Gastroesophageal sphincter (tissue), 4 donors: ENCODE measurements around the gene TTLL3. TPM values are rescaled to one million over a fixed set of nuclear protein-coding genes. Genes with fewer than 3 reads are reported as not detected.

Source experiments
- ATAC-seq: fragments of 150-250 bp; one replicate; pipeline ENCODE4 v1.9.1; 2016; ENCODE audit warnings: mild to moderate bottlenecking, moderate library complexity
- H3K27ac ChIP-seq, 4 donors: fragments of 200-600 bp; sonication (generic) in 3 of 4; 1 replicate in 3 of 4; 2 replicates in 1 of 4; pipeline ENCODE4 v1.5.1; 2016 to 2019
- H3K27me3 ChIP-seq: fragments of 200-600 bp; sonication (generic); one replicate; pipeline ENCODE4 v1.5.1; 2019
- H3K36me3 ChIP-seq, 2 donors: fragments of 200-600 bp; sonication (generic); one replicate each; pipeline ENCODE4 v1.5.1; 2019; ENCODE audit warnings: control low read depth in 1 of 2
- H3K4me1 ChIP-seq, 3 donors: fragments of 200-600 bp; sonication (generic); 1 replicate in 2 of 3; 2 replicates in 1 of 3; pipeline ENCODE4 v1.5.1; 2016 to 2019; ENCODE audit warnings: control low read depth in 2 of 3
- H3K4me3 ChIP-seq, 2 donors: fragments of 200-600 bp; sonication (generic); one replicate each; pipeline ENCODE4 v1.5.1; 2019; ENCODE audit warnings: mild to moderate bottlenecking in 1 of 2, moderate library complexity in 1 of 2
- H3K9me3 ChIP-seq, 3 donors: fragments of 200-600 bp; sonication (generic); one replicate each; pipeline ENCODE4 v1.5.1; 2017 to 2019; ENCODE audit warnings: control low read depth in 2 of 3
- EP300 ChIP-seq: sonication (generic); formaldehyde crosslinking; IDR thresholded peaks from one replicate; pipeline ENCODE4 v1.6.1; 2017; ENCODE audit warnings: antibody characterized with exemption, mild to moderate bottlenecking
- POLR2A ChIP-seq, 2 donors: fragments of 450-650 bp; IDR thresholded peaks; one replicate each; pipeline ENCODE4 v1.6.1; 2017; ENCODE audit warnings: antibody characterized with exemption in 2 of 2, mild to moderate bottlenecking in 2 of 2, moderate library complexity in 1 of 2
- POLR2AphosphoS5 ChIP-seq: sonication (generic); formaldehyde crosslinking; IDR thresholded peaks from one replicate; pipeline ENCODE4 v1.6.1; 2017; ENCODE audit warnings: antibody characterized with exemption
- WGBS, 2 donors: methylation state at CpG; one replicate each; pipeline ENCODE4 v1.1.5; 2018; ENCODE audit warnings: low coverage in 1 of 2; 5-methylcytosine and 5-hydroxymethylcytosine counted together
- total RNA-seq, 4 donors: library from RNA; depleted of rRNA; stranded (reverse); fragments of >200 nt; gene quantifications; one replicate each; pipeline ENCODE4 v1.1.0, GENCODE V29; 2016
- TF ChIP-seq, protein P1 (sequence below), 4 experiments: fragments of 200-600 bp in 2 of 4; fragments of 450-650 bp in 2 of 4; sonication (generic) in 1 of 4; IDR thresholded peaks; one replicate each; pipeline ENCODE4 v1.5.1; 2017 to 2019; ENCODE audit warnings: antibody characterized with exemption in 4 of 4, mild to moderate bottlenecking in 2 of 4, moderate library complexity in 2 of 4

TTLL3 gene
- total RNA-seq, 4 donors from 2014 or later: 6.2 to 71.3 (median 29.5) TPM

DNA sequence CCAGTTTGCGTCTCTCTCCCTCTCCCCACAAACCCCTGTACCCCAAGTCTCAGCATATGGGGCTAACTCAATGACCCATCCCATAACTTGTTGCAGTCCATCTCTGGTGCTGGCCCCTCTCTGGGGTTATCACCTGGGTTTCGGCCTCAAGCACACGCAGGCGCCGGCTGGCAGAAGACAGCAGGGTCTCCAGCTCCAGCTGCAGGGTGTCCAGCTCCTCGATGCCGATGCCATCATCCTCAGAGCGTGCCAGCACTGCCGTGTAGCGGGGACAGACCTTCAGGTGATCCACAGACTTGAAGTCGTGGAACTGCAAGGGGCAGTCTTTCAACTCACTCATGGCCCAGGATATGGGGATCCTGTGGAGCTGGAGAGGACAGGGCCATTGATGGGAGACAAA is 18.9 kb upstream of the TTLL3 start:
- Histone ChIP-seq H3K27me3 (no peaks in the 10 kb centered on the region), H3K4me1 (peaks cover 0 to 50% (median 18%) of the 10 kb centered on the region in 3 donors), H3K9me3 (no peaks in the 10 kb centered on the region), H3K27ac (peak overlapping the region in 3 of 4 donors; percentile 95 to 98 (median 97)), H3K36me3 (peaks cover 0 to 65% of the 10 kb centered on the region in 2 donors), H3K4me3 (no peak overlapping the region)
- ATAC-seq: no peak
- no peak for TF ChIP-seq POLR2A (IDR thresholded peaks at IDR 0.05)
- no peak for TF ChIP-seq POLR2AphosphoS5
- TF ChIP-seq EP300: no peak
- TF ChIP-seq, protein P1, sequence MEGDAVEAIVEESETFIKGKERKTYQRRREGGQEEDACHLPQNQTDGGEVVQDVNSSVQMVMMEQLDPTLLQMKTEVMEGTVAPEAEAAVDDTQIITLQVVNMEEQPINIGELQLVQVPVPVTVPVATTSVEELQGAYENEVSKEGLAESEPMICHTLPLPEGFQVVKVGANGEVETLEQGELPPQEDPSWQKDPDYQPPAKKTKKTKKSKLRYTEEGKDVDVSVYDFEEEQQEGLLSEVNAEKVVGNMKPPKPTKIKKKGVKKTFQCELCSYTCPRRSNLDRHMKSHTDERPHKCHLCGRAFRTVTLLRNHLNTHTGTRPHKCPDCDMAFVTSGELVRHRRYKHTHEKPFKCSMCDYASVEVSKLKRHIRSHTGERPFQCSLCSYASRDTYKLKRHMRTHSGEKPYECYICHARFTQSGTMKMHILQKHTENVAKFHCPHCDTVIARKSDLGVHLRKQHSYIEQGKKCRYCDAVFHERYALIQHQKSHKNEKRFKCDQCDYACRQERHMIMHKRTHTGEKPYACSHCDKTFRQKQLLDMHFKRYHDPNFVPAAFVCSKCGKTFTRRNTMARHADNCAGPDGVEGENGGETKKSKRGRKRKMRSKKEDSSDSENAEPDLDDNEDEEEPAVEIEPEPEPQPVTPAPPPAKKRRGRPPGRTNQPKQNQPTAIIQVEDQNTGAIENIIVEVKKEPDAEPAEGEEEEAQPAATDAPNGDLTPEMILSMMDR (IDR thresholded peaks at IDR 0.05): no peak
- 67 to 100% methylated on average over 1 of the region's 11 CpGs for WGBS, 2 donors

DNA sequence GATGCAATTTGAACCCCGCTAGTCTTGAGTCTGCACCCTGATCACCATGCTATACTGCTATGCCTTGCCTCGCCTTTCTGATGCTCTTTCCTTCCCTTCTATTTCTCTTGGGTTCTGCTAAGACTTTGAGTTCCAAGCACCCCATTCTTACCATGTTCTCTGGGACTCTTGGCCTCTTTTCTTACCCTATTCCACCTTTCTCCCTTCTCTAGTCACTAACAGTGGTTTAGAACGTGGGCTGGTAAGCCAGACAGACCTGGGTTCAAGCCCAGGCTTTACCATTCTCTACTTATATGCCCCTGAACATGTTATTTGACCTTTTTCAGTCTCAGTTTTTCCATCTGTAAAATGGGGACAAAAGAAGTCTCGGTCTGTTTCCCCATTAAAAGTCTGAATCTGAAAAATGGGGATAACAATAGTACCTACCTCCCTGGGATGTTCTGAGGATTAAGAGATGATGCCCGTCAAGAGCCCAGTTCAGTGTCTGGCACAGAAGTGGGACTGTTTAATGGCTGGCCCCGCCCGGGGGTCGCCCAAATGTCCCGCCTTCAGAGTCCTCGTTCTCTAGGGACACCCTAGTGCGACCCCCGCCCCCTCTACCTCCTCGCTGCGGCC is 18.2 kb upstream of the TTLL3 start:
- no peak for ATAC-seq
- Histone ChIP-seq H3K36me3 (peaks cover 0 to 60% of the 10 kb centered on the region in 2 donors), H3K4me3 (peak overlapping the region; percentile 90 to 93), H3K27me3 (no peaks in the 10 kb centered on the region), H3K27ac (peak overlapping the region; percentile 93 to 98 (median 96)), H3K4me1 (peaks cover 0 to 58% (median 18%) of the 10 kb centered on the region in 3 donors), H3K9me3 (no peaks in the 10 kb centered on the region)
- WGBS, 2 donors: 20 to 21% methylated on average over 8 to 9 of the region's 14 CpGs
- TF ChIP-seq, protein P1 (IDR thresholded peaks at IDR 0.05): no peak
- TF ChIP-seq POLR2AphosphoS5 (no peak), POLR2A (IDR thresholded peaks at IDR 0.05) (no peak), EP300 (no peak)

DNA sequence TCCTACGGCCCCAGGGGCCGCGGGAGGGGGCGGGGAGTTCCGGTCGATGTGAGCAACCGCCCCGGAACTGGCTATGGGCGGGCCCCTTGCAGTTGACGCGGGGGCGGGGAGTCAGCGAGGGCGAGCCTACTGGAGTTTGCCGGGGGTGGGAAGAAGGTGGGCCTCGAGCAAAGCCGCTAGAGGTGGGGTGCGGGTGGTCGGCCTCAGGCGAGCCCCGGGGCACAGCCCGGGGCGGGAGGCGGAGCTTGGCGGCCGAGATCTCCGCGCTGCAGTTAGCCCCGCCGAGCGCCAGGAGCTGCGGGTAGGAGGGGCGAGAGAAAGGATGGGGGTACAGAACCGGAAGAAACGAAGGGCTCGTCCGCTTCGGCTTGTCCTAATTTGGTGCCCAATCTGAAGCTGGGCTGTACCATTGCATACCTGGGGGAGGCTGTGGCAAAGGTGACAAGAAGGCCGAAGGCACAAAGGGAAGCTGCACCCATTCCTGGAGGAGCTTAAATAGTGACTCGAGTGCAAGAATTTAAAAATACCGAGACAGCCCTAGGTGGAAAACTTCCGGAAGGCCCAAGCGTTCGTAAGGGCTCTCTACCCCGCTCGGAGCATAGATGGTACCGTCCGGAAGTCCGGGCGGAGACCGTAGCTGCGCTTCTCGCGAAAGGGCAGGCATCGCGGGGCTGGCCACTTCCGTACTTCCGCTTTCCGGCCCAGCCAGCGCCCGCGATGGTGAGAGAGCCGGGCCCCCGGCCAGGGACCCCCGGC is 17.5 kb upstream of the TTLL3 start, which contains the start of the genes ARPC4 and TADA3:
ARPC4 (plus strand) TSS at position 678 of the 756 bp plus-strand sequence; CDS start at position 718, 40 bp downstream.
TADA3 (minus strand) TSS at position 69 of the 756 bp plus-strand sequence. CDS start 1,007 bp downstream, outside the sequence.
- Histone ChIP-seq H3K9me3 (no peaks in the 10 kb centered on the region), H3K27ac (peak within 1 kb of the TSS; percentile 93 to 98 (median 96)), H3K4me1 (peaks cover 0 to 64% (median 18%) of the 10 kb centered on the region in 3 donors), H3K27me3 (no peaks in the 10 kb centered on the region), H3K4me3 (peak within 1 kb of the TSS; percentile 90 to 93), H3K36me3 (peaks cover 0 to 59% of the 10 kb centered on the region in 2 donors)
- no peak for TF ChIP-seq EP300
- TF ChIP-seq POLR2A (IDR thresholded peaks at IDR 0.05): peak; percentile 32 to 57
- peak; percentile 77 for TF ChIP-seq POLR2AphosphoS5
- TF ChIP-seq, protein P1 (IDR thresholded peaks at IDR 0.05): peak in 3 of 4 experiments; percentile 24 to 45 (median 40)
- 0% methylated on average over 20 of the region's 65 CpGs; no CpG with 5 or more reads in 1 of the 2 donors for WGBS, 2 donors
- ATAC-seq: peak; percentile 96

DNA sequence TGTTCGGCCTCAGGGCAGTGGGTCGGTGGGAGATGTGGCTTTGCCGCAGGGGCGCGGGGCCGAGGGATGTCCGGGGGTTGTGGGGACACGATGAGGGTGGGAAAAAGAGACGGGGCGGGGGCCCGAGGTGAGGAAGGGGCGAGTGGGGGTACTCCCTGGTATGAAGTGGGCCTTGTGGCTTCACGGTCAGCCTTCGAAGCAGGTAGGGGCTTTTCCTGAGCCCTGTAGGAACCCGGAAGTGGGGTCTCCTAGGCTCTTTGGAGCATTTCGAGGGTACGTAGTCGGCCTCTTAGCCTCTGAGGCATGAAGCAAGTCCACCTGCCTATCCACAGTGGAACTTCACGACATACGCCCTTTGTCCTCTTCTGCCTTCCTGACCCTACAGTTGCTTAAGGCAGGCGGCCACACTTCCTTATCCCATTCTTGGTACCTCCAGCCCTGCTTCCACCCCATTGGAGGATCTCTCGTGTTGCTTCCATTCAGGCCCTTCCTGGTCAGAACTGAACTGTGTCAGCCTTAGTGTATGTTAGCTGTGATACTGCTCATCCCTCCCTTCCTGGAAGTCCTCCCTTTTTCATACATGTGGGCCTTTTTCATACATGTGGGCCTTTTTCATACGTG is 16.8 kb upstream of the TTLL3 start:
- Histone ChIP-seq H3K27me3 (no peaks in the 10 kb centered on the region), H3K36me3 (peaks cover 0 to 59% of the 10 kb centered on the region in 2 donors), H3K27ac (peak overlapping the region; percentile 93 to 98 (median 96)), H3K4me1 (peaks cover 0 to 64% (median 18%) of the 10 kb centered on the region in 3 donors), H3K9me3 (no peaks in the 10 kb centered on the region), H3K4me3 (peak overlapping the region; percentile 90 to 93)
- WGBS, 2 donors: 0% methylated on average over 11 to 15 of the region's 23 CpGs
- no peak for TF ChIP-seq EP300
- TF ChIP-seq, protein P1 (IDR thresholded peaks at IDR 0.05): peak in 2 of 4 experiments; percentile 3 to 22
- peak; percentile 11 for ATAC-seq
